DMS 273 treated with DMSO at 0.1 percent for 48 hours (cell line): Measurements from ENCODE around the gene RANBP3L.
A peak's percentile ranks its signal among the peaks of the same experiment; 100 is the strongest.
"Not testable (repeated sequence)": the region's sequence is repeated elsewhere in the genome, so short reads cannot be mapped to it uniquely, and the experiment has no call there.

Source experiments
- DNase-seq: peaks from one replicate; lab custom pipeline; 2025; lab: John Stamatoyannopoulos, UW

The RANBP3L gene

GRCh38 chr5:36301858-36302603, at the start of gene RANBP3L:
TSS of gene RANBP3L (minus strand) at chr5:36301902. CDS start at chr5:36301416, 486 bp downstream.
- DNase-seq, result peak; percentile 63

- DNase-seq, result no peak
Measured at GRCh38 chr5:36346896-36347690, 45.4 kb upstream of the RANBP3L start.

GRCh38 chr5:36344899-36345298, 43.2 kb upstream of the RANBP3L start:
- no peak for DNase-seq

- DNase-seq, result not testable (repeated sequence)
Measured at GRCh38 chr5:36341720-36342119, 40.0 kb upstream of the RANBP3L start.

- DNase-seq, result no peak
Measured at GRCh38 chr5:36337597-36337996, 35.9 kb upstream of the RANBP3L start.

GRCh38 chr5:36334315-36334714, 32.6 kb upstream of the RANBP3L start:
- no peak for DNase-seq

GRCh38 chr5:36332720-36333119, 31.0 kb upstream of the RANBP3L start:
- not testable (repeated sequence) for DNase-seq

- no peak for DNase-seq
Measured at GRCh38 chr5:36325196-36325595, 23.5 kb upstream of the RANBP3L start.

GRCh38 chr5:36323926-36324781, 22.5 kb upstream of the RANBP3L start:
- DNase-seq, result no peak

GRCh38 chr5:36312953-36313672, 11.4 kb upstream of the RANBP3L start:
- no peak for DNase-seq

- DNase-seq, result no peak
Measured at GRCh38 chr5:36311956-36312355, 10.3 kb upstream of the RANBP3L start.

GRCh38 chr5:36310138-36310537, 8.4 kb upstream of the RANBP3L start:
- no peak for DNase-seq

GRCh38 chr5:36305571-36306326, 4.0 kb upstream of the RANBP3L start:
- peak; percentile 74 for DNase-seq

- no peak for DNase-seq
Measured at GRCh38 chr5:36304095-36304805, 2.5 kb upstream of the RANBP3L start.

- no peak for DNase-seq
Measured at GRCh38 chr5:36300927-36301540, 668 bp downstream of the RANBP3L start.

GRCh38 chr5:36300191-36300926, 1.3 kb downstream of the RANBP3L start:
- peak; percentile 44 for DNase-seq

- DNase-seq, result no peak
Measured at GRCh38 chr5:36298552-36298951, 3.1 kb downstream of the RANBP3L start.

GRCh38 chr5:36297653-36298052, 4.0 kb downstream of the RANBP3L start:
- no peak for DNase-seq
